NCI-H146 (cell line): Measurements from ENCODE around the gene HAGHL.
"Not testable (repeated sequence)": the region's sequence is repeated elsewhere in the genome, so short reads cannot be mapped to it uniquely, and the experiment has no call there.

ENCODE experiments used
- DNase-seq: peaks from one replicate; lab custom pipeline; 2025; lab: John Stamatoyannopoulos, UW

The HAGHL gene

GRCh38 chr16:689175-689897, 37.6 kb upstream of the HAGHL start:
- DNase-seq: no peak

GRCh38 chr16:691242-691641, 35.7 kb upstream of the HAGHL start:
- not testable (repeated sequence) for DNase-seq

- no peak for DNase-seq
These were observed 34.4 kb upstream of the HAGHL start for GRCh38 chr16:692356-693108.

GRCh38 chr16:693364-693763, 33.5 kb upstream of the HAGHL start:
- no peak for DNase-seq

- no peak for DNase-seq
These were observed 33.1 kb upstream of the HAGHL start for GRCh38 chr16:693766-694165.

- no peak for DNase-seq
These were observed 32.6 kb upstream of the HAGHL start for GRCh38 chr16:694187-694862.

- no peak for DNase-seq
These were observed 32.0 kb upstream of the HAGHL start for GRCh38 chr16:694863-695354.

- peak; percentile 66 for DNase-seq
These were observed 31.4 kb upstream of the HAGHL start for GRCh38 chr16:695355-696089.

GRCh38 chr16:698911-699671, 27.8 kb upstream of the HAGHL start:
- DNase-seq: no peak

GRCh38 chr16:700684-701584, 26.0 kb upstream of the HAGHL start:
- no peak for DNase-seq

GRCh38 chr16:702341-702740, 24.6 kb upstream of the HAGHL start:
- DNase-seq: no peak

- no peak for DNase-seq
These were observed 23.5 kb upstream of the HAGHL start for GRCh38 chr16:703406-703805.

- no peak for DNase-seq
These were observed 22.9 kb upstream of the HAGHL start for GRCh38 chr16:704047-704446.

GRCh38 chr16:704552-705380, 22.1 kb upstream of the HAGHL start:
- peak; percentile 59 for DNase-seq

- DNase-seq: peak; percentile 88
These were observed 21.3 kb upstream of the HAGHL start, which contains the start of gene FBXL16 for GRCh38 chr16:705431-706188. Gene FBXL16 (minus strand): TSS chr16:705801. CDS start chr16:697405, 8,396 bp downstream.

GRCh38 chr16:706189-707061, 20.5 kb upstream of the HAGHL start:
- DNase-seq: peak; percentile 66

GRCh38 chr16:707062-707538, 19.8 kb upstream of the HAGHL start:
- DNase-seq: peak; percentile 89
